Fibroblast of skin of left biceps (primary cell): ENCODE measurements around the gene CGB7.
A peak's percentile ranks its signal among the peaks of the same experiment; 100 is the strongest.
"Not testable (repeated sequence)": the region's sequence is repeated elsewhere in the genome, so short reads cannot be mapped to it uniquely, and the experiment has no call there.

Experiments
- DNase-seq, 2 experiments: peaks; one replicate each; pipeline ENCODE4 v3.0.0-alpha.2; 2013; ENCODE audit warnings: low read depth in 2 of 2

Gene CGB7

DNA sequence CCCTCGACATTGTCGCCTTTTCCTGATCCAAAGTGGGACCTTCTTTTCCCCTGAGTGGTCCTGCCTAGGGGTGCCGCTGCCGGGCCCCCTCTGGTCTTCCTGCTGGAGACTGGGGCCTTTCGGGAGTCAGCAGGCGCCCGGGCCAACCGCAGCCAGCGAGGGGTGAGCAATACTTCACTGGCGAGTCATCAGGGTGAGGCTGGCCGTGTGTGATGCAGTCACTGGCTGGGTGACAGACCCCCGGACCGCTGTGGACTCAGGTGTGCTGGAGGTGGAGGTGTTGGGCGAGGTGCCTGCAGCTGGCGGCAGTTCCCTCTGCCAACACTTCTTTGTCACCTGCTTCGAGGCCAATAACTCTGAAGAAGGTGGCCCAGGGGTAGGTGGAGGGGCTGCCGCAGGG is 15.4 kb downstream of the CGB7 start:
- no peak for DNase-seq

- DNase-seq: not testable (repeated sequence)
These were observed 17.8 kb downstream of the CGB7 start for GRCh38 chr19:49039736-49040135.

DNA sequence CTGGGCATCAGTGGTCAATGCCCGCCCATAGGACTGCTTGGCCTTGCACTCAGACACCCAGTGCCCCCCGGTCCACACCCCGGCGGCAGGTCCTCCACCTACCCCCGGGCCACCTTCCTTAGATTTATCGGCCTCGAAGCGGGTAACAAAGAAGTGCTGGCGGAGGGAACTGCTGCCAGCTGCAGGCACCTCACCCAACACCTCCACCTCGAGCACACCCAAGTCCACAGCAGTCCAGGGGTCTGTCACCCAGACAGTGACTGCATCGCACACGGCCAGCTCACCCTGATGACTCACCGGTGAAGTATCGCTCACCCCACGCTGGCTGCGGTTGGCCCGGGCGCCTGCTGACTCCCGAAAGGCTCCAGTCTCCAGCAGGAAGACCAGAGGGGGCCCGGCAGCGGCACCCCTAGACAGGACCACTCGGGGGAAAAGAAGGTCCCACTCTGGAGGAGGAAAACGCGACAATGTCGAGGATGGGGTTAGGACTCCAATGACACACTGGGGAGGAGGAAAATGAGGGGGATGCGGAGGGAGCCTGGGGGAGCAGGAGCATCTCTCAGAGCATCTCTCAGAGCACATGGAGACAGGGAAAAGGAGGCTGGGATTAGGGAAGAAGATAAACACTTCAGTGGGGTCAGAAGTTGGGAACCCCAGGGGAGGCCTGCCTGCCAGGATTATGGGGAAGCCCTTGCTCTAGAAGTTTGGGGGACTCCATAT is 18.8 kb downstream of the CGB7 start:
- DNase-seq: not testable (repeated sequence)

DNA sequence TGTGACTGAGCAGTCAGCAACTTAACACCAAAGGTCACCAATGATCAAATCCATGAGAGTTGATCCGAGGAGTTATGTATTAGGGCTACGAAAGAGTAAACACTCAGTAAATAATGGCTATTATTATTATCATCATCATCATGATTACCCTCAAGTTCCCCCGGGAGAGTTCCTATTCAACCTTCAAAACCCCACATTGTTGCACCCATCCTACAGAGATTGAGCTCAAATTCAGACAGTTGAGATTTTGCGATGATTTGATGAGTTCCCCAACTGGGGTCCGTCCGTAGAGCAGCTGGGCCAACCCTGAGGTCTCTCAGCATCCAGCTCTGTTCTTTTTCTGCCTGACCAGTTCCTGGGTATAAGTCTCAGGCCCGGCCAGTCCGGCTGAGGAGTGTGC is 19.4 kb downstream of the CGB7 start:
- not testable (repeated sequence) for DNase-seq

DNA sequence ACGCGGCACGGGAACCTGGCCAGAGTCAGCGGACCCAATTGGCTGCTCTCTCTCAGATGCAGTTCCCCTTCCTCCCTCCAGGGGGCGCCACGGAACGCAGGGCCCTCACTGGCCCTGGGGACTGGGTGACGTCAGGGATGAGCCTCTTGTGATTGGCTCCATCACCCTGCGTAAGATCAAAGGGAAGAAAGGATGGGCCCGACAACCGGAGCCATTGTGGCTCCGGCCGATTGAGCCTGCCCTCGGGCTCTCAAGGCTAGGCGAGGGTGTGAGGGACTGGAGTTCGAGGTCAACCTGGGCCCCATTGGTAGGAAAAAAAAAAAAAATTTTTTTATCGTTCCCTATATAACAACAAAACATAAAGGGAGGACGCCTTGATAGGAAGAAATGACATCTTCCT is 20.7 kb downstream of the CGB7 start, which contains the start of gene CGB1:
Gene CGB1, minus strand, starts transcription at position 81 of the 400 bp plus-strand sequence. CDS start 184 bp downstream, outside the sequence.
- not testable (repeated sequence) for DNase-seq

DNA sequence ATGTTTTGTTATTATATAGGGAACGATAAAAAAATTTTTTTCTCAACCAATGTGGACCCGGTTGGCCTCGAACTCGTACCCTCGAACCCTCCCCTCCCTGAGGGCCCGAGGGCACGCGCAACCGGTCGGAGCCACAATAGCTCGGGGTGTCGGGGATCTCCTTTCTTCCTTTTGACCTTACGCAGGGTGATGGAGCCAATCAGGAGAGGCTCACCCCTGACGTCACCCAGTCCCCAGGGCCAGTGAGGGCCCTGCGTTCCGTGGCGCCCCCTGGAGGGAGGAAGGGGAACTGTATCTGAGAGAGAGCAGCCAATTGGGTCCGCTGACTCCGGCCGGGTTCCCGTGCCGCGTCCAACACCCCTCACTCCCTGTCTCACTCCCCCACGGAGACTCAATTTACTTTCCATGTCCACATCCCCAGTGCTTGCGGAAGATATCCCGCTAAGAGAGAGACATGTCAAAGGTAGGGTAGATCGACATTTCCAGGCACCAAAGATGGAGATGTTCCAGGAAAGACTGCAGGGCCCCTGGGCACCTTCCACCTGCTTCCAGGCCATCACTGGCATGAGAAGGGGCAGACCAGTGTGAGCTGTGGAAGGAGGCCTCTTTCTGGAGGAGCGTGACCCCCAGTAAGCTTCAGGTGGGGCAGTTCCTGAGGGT is 25.8 kb downstream of the CGB7 start, which contains the start of gene CGB2:
Gene CGB2, plus strand, starts transcription at position 249 of the 660 bp plus-strand sequence. Its CDS starts 206 bp downstream, at position 455.
- DNase-seq: not testable (repeated sequence)

DNA sequence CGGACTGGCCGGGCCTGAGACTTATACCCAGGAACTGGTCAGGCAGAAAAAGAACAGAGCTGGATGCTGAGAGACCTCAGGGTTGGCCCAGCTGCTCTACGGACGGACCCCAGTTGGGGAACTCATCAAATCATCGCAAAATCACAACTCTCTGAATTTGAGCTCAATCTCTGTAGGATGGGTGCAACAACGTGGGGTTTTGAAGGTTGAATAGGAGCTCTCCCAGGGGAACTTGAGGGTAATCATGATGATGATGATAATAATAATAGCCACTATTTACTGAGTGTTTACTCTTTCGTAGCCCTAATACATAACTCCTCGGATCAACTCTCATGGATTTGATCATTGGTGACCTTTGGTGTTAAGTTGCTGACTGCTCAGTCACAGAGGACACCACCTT is 27.2 kb downstream of the CGB7 start:
- DNase-seq: not testable (repeated sequence)

- not testable (repeated sequence) for DNase-seq
These were observed 27.8 kb downstream of the CGB7 start for GRCh38 chr19:49029749-49030148.

- DNase-seq: not testable (repeated sequence)
These were observed 28.9 kb downstream of the CGB7 start for GRCh38 chr19:49028686-49029085.

GRCh38 chr19:49025599-49025998 is 31.9 kb downstream of the CGB7 start:
- not testable (repeated sequence) for DNase-seq

- not testable (repeated sequence) for DNase-seq
These were observed 32.5 kb downstream of the CGB7 start for GRCh38 chr19:49025088-49025487.

- DNase-seq: not testable (repeated sequence)
These were observed 33.3 kb downstream of the CGB7 start, which contains the start of gene CGB3 for GRCh38 chr19:49024233-49024632. Gene CGB3 (minus strand): TSS chr19:49024333. CDS start chr19:49023971, 362 bp downstream.

GRCh38 chr19:49022116-49022515 is 35.4 kb downstream of the CGB7 start:
- DNase-seq: no peak

DNA sequence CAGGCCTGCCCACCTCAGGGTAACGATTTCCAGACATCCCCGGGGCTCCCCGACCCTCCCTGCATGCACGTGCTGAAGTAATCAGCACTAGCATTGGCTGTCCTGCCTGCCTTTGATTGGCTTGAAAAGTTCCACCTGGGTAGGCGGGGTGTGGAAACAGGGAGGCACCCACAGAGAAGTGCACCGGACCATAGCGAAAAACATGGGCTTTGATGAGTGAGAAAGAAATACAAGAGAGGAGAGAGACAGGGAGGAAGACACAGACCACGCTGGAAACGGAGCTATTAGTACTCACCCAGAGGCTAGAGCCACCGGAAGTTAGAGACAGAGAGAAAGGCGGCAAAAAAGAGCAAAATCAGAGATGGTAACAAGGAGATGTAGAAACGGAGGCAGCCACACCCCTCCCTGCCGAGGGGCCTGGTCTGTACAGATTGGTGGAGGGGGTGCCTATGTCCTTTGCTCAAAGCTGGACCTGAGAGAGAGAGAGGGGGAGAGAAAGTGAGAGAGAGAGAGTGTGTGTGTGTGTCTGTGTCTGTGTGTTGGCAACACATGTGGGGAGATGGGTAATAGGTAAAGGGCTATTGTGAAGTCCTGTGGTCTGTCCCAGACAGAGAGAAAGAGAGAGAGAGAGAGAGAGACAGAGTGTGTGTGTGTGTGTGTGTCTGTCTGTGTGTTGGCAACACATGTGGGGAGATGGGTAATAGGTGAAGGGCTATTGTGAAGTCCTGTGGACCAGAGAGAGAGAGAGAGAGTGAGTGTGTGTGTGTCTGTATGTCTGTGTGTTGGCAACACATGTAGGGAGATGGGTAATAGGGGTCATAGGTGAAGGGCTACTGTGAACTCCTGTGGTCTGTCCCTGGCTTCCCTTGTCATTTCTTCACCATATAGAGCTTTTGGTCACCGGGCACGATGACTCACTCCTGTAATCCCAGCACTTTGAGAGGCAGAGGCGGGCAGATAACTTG is 36.3 kb downstream of the CGB7 start:
- no peak for DNase-seq

DNA sequence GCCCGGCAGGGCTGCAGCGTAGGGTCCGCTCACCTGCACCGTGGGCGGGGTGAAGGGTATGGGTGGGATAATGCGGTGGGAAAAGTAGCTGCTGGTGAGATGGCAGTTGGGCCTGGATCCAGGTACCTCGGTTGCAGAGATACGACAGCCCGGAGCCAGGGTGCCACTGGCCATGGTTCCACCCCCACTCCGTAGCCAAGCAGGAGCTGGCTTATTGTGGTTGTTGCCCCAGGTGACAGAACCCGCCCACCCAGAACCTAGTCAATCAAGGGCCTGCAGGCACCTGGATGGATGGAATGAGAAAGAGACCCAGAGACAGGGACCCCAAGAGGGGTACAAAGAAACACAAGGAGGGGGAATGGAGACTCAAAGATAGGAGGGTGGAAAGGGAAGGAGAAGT is 37.2 kb downstream of the CGB7 start:
- no peak for DNase-seq

- no peak for DNase-seq
These were observed 38.2 kb downstream of the CGB7 start for GRCh38 chr19:49019242-49019932.

DNA sequence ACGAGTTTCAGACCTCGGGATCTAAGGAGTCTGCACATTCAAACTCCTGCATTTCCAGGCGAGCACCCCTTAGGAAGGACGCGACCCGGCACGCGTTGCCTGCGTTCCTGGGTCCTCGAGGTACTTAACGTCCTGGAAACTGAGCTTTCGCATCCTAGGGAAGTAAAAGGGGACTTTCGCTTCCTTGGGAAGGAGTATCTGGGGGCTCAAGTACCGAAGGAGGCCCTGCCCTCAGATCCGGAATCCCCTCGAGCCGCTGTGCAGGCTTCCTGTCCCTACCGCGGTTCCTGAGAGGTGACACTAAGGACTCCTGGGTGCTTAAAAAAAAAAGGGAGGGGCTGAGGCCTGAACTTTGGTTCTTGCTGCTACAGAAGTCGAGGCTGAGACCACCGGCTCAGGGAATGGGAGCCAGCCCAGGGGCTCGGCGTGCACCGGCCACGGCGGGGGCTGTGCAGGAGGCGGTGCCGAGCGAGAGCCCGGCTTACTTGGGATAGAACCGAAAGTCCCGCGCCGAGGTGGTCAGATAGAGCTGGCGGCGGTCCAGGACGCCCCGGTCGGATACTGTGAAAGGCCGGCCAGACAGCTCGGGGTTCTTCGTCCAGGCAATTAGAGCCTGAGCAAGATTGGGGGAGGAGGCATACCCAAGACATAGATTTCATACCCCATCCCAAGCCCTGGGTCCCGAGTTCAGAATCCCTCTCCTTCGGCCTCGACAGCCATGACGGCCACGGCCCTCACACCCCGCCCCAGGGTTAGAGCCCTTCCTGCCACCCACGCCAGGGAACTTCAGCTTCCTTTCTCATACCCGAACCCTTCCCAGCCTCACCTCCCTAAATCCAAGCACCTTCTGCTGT is 38.9 kb downstream of the CGB7 start:
- DNase-seq: not testable (repeated sequence)

GRCh38 chr19:49017666-49018351 is 39.7 kb downstream of the CGB7 start:
- DNase-seq: peak; percentile 18 to 27

- no peak for DNase-seq
These were observed 40.4 kb downstream of the CGB7 start, which contains the start of gene LHB for GRCh38 chr19:49017041-49017665. Gene LHB (minus strand): TSS chr19:49017091. CDS start chr19:49017081, 10 bp downstream.
